Stomach smooth muscle (tissue), 2 donors: ENCODE data around the gene FGD4.

Experiments used
- H3K27ac ChIP-seq: one replicate; pipeline ENCODE4 v1.7.0; 2013; ENCODE audit warnings: mild to moderate bottlenecking, low read length, inconsistent platforms
- H3K27me3 ChIP-seq, 2 donors: one replicate each; pipeline ENCODE4 v1.7.0; 2013; ENCODE audit warnings: low read length in 2 of 2; ENCODE audit not compliant: insufficient read depth in 2 of 2, control insufficient read depth in 1 of 2
- H3K36me3 ChIP-seq, 2 donors: one replicate each; pipeline ENCODE4 v1.7.0; 2013; ENCODE audit warnings: low read length in 2 of 2; ENCODE audit not compliant: control insufficient read depth in 2 of 2, insufficient read depth in 2 of 2
- H3K4me1 ChIP-seq: one replicate; pipeline ENCODE4 v1.7.0; 2013; ENCODE audit warnings: low read length; ENCODE audit not compliant: control insufficient read depth, insufficient read depth
- H3K4me3 ChIP-seq, 2 donors: one replicate each; pipeline ENCODE4 v1.7.0; 2013; ENCODE audit warnings: low read length in 2 of 2
- H3K9ac ChIP-seq, 2 donors: one replicate each; pipeline ENCODE4 v1.7.0; 2013; ENCODE audit warnings: low read length in 2 of 2, mild to moderate bottlenecking in 1 of 2
- H3K9me3 ChIP-seq, 2 donors: one replicate each; pipeline ENCODE4 v1.7.0; 2013; ENCODE audit warnings: low read length in 2 of 2; ENCODE audit not compliant: control insufficient read depth in 2 of 2
- donor health status: healthy.
- donor health status: Pancreatic carcinoma.

Gene FGD4

GRCh38 chr12:32455607-32456071, 56.3 kb downstream of the FGD4 start:
- Histone ChIP-seq H3K9ac (peak overlapping the region; percentile 3 to 29), H3K4me1 (no peaks in the 10 kb centered on the region), H3K9me3 (no peaks in the 10 kb centered on the region), H3K27me3 (no peaks in the 10 kb centered on the region), H3K27ac (no peak overlapping the region), H3K36me3 (no peaks in the 10 kb centered on the region), H3K4me3 (peak overlapping the region; percentile 59 to 65)

GRCh38 chr12:32457251-32458025, 58.1 kb downstream of the FGD4 start:
- Histone ChIP-seq H3K27ac (no peak overlapping the region), H3K27me3 (no peaks in the 10 kb centered on the region), H3K36me3 (no peaks in the 10 kb centered on the region), H3K4me3 (no peak overlapping the region), H3K4me1 (peaks cover 5% of the 10 kb centered on the region), H3K9me3 (no peaks in the 10 kb centered on the region), H3K9ac (no peak overlapping the region)

GRCh38 chr12:32460638-32461037, 61.3 kb downstream of the FGD4 start:
- Histone ChIP-seq H3K9ac (no peak overlapping the region), H3K4me3 (no peak overlapping the region), H3K4me1 (peaks cover 5% of the 10 kb centered on the region), H3K9me3 (no peaks in the 10 kb centered on the region), H3K36me3 (no peaks in the 10 kb centered on the region), H3K27me3 (no peaks in the 10 kb centered on the region), H3K27ac (no peak overlapping the region)

- H3K9ac ChIP-seq = no peak overlapping the region
- H3K36me3 ChIP-seq = no peaks in the 10 kb centered on the region
These were observed 63.5 kb downstream of the FGD4 start for GRCh38 chr12:32462908-32463307.

GRCh38 chr12:32466187-32466586, 66.8 kb downstream of the FGD4 start:
- Histone ChIP-seq H3K9ac (no peak overlapping the region), H3K9me3 (no peaks in the 10 kb centered on the region), H3K27me3 (no peaks in the 10 kb centered on the region), H3K27ac (no peak overlapping the region), H3K36me3 (no peaks in the 10 kb centered on the region), H3K4me3 (no peak overlapping the region), H3K4me1 (peaks cover 8% of the 10 kb centered on the region)

More at GRCh38 chr12:32462908-32463307, 63.5 kb downstream of the FGD4 start:
- Histone ChIP-seq H3K27me3 (no peaks in the 10 kb centered on the region), H3K9me3 (no peaks in the 10 kb centered on the region), H3K4me3 (no peak overlapping the region), H3K4me1 (peaks cover 5% of the 10 kb centered on the region), H3K27ac (no peak overlapping the region)

GRCh38 chr12:32466986-32467711, 67.8 kb downstream of the FGD4 start:
- H3K9ac ChIP-seq = no peak overlapping the region
- H3K27me3 ChIP-seq = no peaks in the 10 kb centered on the region
- H3K9me3 ChIP-seq = no peaks in the 10 kb centered on the region
- H3K4me1 ChIP-seq = peaks cover 5% of the 10 kb centered on the region
- H3K36me3 ChIP-seq = no peaks in the 10 kb centered on the region
- no peak overlapping the region for H3K4me3 ChIP-seq
- no peak overlapping the region for H3K27ac ChIP-seq

GRCh38 chr12:32467959-32468863, 68.9 kb downstream of the FGD4 start:
- no peaks in the 10 kb centered on the region for H3K27me3 ChIP-seq
- peaks cover 4% of the 10 kb centered on the region for H3K4me1 ChIP-seq
- no peaks in the 10 kb centered on the region for H3K36me3 ChIP-seq
- no peak overlapping the region for H3K27ac ChIP-seq
- H3K9ac ChIP-seq = no peak overlapping the region
- H3K9me3 ChIP-seq = no peaks in the 10 kb centered on the region
- H3K4me3 ChIP-seq = no peak overlapping the region

- Histone ChIP-seq H3K4me1 (peaks cover 4% of the 10 kb centered on the region), H3K27me3 (no peaks in the 10 kb centered on the region), H3K9ac (no peak overlapping the region), H3K4me3 (no peak overlapping the region), H3K27ac (no peak overlapping the region), H3K36me3 (no peaks in the 10 kb centered on the region), H3K9me3 (no peaks in the 10 kb centered on the region)
These were observed 71.6 kb downstream of the FGD4 start for GRCh38 chr12:32470936-32471470.

GRCh38 chr12:32471591-32472001, 72.2 kb downstream of the FGD4 start:
- Histone ChIP-seq H3K4me1 (peaks cover 4% of the 10 kb centered on the region), H3K27ac (no peak overlapping the region), H3K27me3 (no peaks in the 10 kb centered on the region), H3K4me3 (no peak overlapping the region), H3K9me3 (no peaks in the 10 kb centered on the region), H3K36me3 (no peaks in the 10 kb centered on the region), H3K9ac (no peak overlapping the region)

GRCh38 chr12:32475724-32476123, 76.4 kb downstream of the FGD4 start:
- Histone ChIP-seq H3K27me3 (no peaks in the 10 kb centered on the region), H3K9me3 (no peaks in the 10 kb centered on the region), H3K9ac (no peak overlapping the region), H3K4me1 (no peaks in the 10 kb centered on the region), H3K36me3 (no peaks in the 10 kb centered on the region), H3K27ac (no peak overlapping the region), H3K4me3 (no peak overlapping the region)
